ENCODE measurements around the gene SPIRE2. TPM values are rescaled to one million over a fixed set of nuclear protein-coding genes. Genes with fewer than 3 reads are reported as not detected.
A peak's percentile ranks its signal among the peaks of the same experiment; 100 is the strongest.
"Not testable (repeated sequence)": the region's sequence is repeated elsewhere in the genome, so short reads cannot be mapped to it uniquely, and the experiment has no call there.

The SPIRE2 gene
- total RNA-seq, 4 donors from 2014 or later, result 3.4 to 9.6 (median 4.3) TPM

- no peaks in the 10 kb centered on the region for H3K27me3 ChIP-seq
- no peaks in the 10 kb centered on the region for H3K4me1 ChIP-seq
- 95 to 98% methylated on average over 4 to 5 of the region's 5 CpGs for WGBS, 2 donors
- no peak for DNase-seq
- no peak overlapping the region for H3K27ac ChIP-seq
- no peaks in the 10 kb centered on the region for H3K9me3 ChIP-seq
- H3K36me3 ChIP-seq, result no peaks in the 10 kb centered on the region
- intact Hi-C loops (cut with DNase I), result loop anchor here (10.0 kb wide), 1 partner anchor 93 kb away; the partner anchor contains the start of gene SPATA2L
- H3K4me3 ChIP-seq, result no peak overlapping the region
- TF ChIP-seq POLR2A (IDR thresholded peaks at IDR 0.05) (no peak), CTCF (IDR thresholded peaks at IDR 0.05) (no peak)
Observed at GRCh38 chr16:89798126-89798525, 30.1 kb upstream of the SPIRE2 start.

GRCh38 chr16:89798832-89799370, 29.4 kb upstream of the SPIRE2 start:
- Histone ChIP-seq H3K4me1 (no peaks in the 10 kb centered on the region), H3K4me3 (no peak overlapping the region), H3K36me3 (no peaks in the 10 kb centered on the region), H3K27ac (peak overlapping the region in 1 of 4 donors; percentile 25), H3K27me3 (no peaks in the 10 kb centered on the region), H3K9me3 (no peaks in the 10 kb centered on the region)
- no peak for DNase-seq
- intact Hi-C loops (cut with DNase I), result loop anchor here (10.0 kb wide), 1 partner anchor 94 kb away; the partner anchor contains the start of gene SPATA2L
- TF ChIP-seq CTCF (IDR thresholded peaks at IDR 0.05) (peak in 1 of 6 experiments; percentile 4), POLR2A (IDR thresholded peaks at IDR 0.05) (no peak)
- WGBS, 2 donors, result 80 to 89% methylated on average over 3 to 11 of the region's 15 CpGs

- no peak for DNase-seq
- 85 to 90% methylated on average over 12 of the region's 12 CpGs for WGBS, 2 donors
- Histone ChIP-seq H3K4me3 (no peak overlapping the region), H3K27me3 (no peaks in the 10 kb centered on the region), H3K27ac (no peak overlapping the region), H3K4me1 (no peaks in the 10 kb centered on the region), H3K9me3 (no peaks in the 10 kb centered on the region), H3K36me3 (peaks cover 0 to 9% (median 0%) of the 10 kb centered on the region in 3 donors)
- TF ChIP-seq POLR2A (IDR thresholded peaks at IDR 0.05) (no peak), CTCF (IDR thresholded peaks at IDR 0.05) (no peak)
- intact Hi-C loops (cut with DNase I), result no loop called here
Observed at GRCh38 chr16:89801800-89802199, 26.5 kb upstream of the SPIRE2 start.

- Histone ChIP-seq H3K27ac (peak overlapping the region in 1 of 4 donors; percentile 29), H3K4me1 (no peaks in the 10 kb centered on the region), H3K27me3 (no peaks in the 10 kb centered on the region), H3K36me3 (peaks cover 0 to 9% (median 0%) of the 10 kb centered on the region in 3 donors), H3K9me3 (no peaks in the 10 kb centered on the region), H3K4me3 (no peak overlapping the region)
- WGBS, 2 donors, result 84 to 85% methylated on average over 13 to 15 of the region's 15 CpGs
- DNase-seq, result no peak
- TF ChIP-seq CTCF (IDR thresholded peaks at IDR 0.05), result no peak
- TF ChIP-seq POLR2A (IDR thresholded peaks at IDR 0.05), result no peak
- intact Hi-C loops (cut with DNase I), result no loop called here
Observed at GRCh38 chr16:89805136-89805905, 23.0 kb upstream of the SPIRE2 start.

GRCh38 chr16:89806589-89807193, 21.6 kb upstream of the SPIRE2 start:
- H3K27me3 ChIP-seq; H3K27ac ChIP-seq; H3K4me1 ChIP-seq; H3K4me3 ChIP-seq; H3K9me3 ChIP-seq; H3K36me3 ChIP-seq; DNase-seq; intact Hi-C loops (cut with DNase I): not testable (repeated sequence)
- 57 to 84% methylated on average over 6 to 9 of the region's 16 CpGs for WGBS, 2 donors
